ENCODE measurements around the gene SRMS.
A peak's percentile ranks its signal among the peaks of the same experiment; 100 is the strongest.
"Not testable (repeated sequence)": the region's sequence is repeated elsewhere in the genome, so short reads cannot be mapped to it uniquely, and the experiment has no call there.

The SRMS gene

DNA sequence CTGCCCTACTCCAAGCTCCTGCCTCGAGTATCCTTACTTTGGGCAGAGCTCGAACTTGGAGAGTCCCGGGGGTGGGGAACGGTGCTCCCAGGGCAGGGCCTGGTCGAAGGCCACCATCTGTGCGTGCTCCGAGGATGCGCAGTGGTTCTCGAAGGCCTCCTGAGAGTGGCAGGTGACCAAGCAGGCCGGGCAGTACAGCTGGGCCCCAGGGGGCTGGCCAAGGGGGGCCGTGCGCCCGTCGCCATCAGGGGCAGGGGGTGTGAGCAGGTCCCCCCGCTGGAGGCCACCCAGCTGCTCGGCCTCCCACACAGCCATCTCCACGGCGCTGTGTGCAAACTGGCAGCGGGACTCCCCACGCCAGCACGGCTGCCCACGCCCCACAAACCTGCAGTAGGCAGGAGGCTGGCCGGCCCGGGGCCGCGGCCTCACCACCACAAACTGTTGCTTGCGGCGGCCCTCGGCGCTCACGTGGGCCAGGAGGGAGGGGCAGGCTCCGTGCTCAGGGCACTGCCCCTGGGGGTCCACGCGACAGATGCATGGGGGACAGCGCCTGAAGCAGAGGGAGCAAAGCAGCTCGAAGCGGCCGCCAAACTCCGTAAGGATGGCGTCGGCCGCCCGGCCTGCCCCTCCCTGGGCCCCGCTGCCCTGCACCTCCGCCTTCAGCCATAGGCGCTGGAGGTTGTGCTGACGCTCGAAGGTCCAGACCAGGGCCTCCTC is 24.7 kb upstream of the SRMS start:
- peak overlapping the region in 1 of 2 experiments; percentile 82 for H3K4me3 ChIP-seq (ENCODE audit: low read depth in 1 of 2, low read length in 1 of 2)
- TF ChIP-seq, protein P1, sequence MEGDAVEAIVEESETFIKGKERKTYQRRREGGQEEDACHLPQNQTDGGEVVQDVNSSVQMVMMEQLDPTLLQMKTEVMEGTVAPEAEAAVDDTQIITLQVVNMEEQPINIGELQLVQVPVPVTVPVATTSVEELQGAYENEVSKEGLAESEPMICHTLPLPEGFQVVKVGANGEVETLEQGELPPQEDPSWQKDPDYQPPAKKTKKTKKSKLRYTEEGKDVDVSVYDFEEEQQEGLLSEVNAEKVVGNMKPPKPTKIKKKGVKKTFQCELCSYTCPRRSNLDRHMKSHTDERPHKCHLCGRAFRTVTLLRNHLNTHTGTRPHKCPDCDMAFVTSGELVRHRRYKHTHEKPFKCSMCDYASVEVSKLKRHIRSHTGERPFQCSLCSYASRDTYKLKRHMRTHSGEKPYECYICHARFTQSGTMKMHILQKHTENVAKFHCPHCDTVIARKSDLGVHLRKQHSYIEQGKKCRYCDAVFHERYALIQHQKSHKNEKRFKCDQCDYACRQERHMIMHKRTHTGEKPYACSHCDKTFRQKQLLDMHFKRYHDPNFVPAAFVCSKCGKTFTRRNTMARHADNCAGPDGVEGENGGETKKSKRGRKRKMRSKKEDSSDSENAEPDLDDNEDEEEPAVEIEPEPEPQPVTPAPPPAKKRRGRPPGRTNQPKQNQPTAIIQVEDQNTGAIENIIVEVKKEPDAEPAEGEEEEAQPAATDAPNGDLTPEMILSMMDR (IDR thresholded peaks at IDR 0.05): no peak

DNA sequence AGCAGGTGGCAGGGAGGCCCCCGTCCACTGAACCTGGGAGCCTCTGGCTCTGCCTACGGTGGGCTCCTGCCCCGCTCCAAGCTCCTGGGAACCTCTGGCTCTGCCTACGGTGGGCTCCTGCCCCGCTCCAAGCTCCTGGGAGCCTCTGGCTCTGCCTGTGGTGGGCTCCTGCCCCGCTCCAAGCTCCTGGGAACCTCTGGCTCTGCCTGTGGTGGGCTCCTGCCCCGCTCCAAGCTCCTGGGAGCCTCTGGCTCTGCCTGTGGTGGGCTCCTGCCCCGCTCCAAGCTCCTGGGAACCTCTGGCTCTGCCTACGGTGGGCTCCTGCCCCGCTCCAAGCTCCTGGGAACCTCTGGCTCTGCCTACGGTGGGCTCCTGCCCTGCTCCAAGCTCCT is 23.5 kb upstream of the SRMS start:
- H3K27me3 ChIP-seq; H3K27ac ChIP-seq; H3K9me3 ChIP-seq; H3K4me3 ChIP-seq (ENCODE audit: low read depth in 1 of 2, low read length in 1 of 2): not testable (repeated sequence)
- Histone ChIP-seq H3K4me1 (ENCODE audit: control insufficient read depth in 1 of 2, insufficient read depth in 1 of 2, low read depth in 1 of 2, low read length in 1 of 2) (peaks cover 61 to 74% of the 10 kb centered on the region in 2 experiments), H3K36me3 (peaks cover 55% of the 10 kb centered on the region)

More for the DNA sequence above, 24.7 kb upstream of the SRMS start:
- H3K9me3 ChIP-seq: no peaks in the 10 kb centered on the region
- no peak overlapping the region for H3K27ac ChIP-seq
- H3K36me3 ChIP-seq: peaks cover 44% of the 10 kb centered on the region
- peaks cover 54 to 67% of the 10 kb centered on the region in 2 experiments for H3K4me1 ChIP-seq (ENCODE audit: control insufficient read depth in 1 of 2, insufficient read depth in 1 of 2, low read depth in 1 of 2, low read length in 1 of 2)
- H3K27me3 ChIP-seq: peaks cover 15% of the 10 kb centered on the region

DNA sequence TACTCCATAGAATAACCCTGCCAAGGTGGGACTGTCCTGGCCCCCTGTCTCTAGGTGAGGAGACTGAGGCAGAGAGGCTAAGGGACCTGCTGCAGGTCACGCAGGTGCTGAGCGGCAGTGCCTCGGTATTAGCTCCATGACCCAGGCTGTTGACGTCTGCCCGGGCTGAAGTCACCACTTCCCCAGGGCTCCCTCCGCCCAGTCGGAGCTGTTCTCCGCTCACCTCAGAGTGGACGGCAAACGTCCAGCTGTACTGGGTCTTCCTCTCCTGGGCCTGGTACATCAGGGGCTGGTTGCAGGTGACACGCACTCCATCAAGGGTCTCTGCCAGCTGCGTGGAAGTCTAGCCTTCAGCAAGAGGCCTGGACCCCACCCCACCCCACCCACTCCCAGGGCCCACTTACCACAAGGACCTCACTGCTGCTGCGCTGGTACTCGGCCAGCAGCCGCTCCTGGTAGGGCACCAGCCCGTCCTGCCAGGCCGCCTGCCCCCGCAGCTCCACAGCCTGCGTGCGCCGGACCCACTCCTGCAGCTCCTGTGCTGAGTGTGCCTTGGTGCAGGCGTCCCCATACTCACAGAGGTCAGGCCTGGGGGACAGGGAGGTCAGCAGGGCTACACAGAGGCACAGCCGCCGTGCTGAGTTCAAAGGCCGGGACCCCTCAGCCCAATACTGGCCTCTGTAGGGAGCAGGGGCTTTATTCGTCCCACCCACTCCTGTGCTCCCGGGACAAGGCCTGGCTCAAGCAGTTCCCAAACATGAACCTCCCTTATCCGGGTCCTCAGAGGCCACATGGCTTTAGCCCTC is 22.9 kb upstream of the SRMS start:
- Histone ChIP-seq H3K27me3 (peaks cover 12% of the 10 kb centered on the region), H3K4me1 (ENCODE audit: control insufficient read depth in 1 of 2, insufficient read depth in 1 of 2, low read depth in 1 of 2, low read length in 1 of 2) (peaks cover 61 to 74% of the 10 kb centered on the region in 2 experiments)

DNA sequence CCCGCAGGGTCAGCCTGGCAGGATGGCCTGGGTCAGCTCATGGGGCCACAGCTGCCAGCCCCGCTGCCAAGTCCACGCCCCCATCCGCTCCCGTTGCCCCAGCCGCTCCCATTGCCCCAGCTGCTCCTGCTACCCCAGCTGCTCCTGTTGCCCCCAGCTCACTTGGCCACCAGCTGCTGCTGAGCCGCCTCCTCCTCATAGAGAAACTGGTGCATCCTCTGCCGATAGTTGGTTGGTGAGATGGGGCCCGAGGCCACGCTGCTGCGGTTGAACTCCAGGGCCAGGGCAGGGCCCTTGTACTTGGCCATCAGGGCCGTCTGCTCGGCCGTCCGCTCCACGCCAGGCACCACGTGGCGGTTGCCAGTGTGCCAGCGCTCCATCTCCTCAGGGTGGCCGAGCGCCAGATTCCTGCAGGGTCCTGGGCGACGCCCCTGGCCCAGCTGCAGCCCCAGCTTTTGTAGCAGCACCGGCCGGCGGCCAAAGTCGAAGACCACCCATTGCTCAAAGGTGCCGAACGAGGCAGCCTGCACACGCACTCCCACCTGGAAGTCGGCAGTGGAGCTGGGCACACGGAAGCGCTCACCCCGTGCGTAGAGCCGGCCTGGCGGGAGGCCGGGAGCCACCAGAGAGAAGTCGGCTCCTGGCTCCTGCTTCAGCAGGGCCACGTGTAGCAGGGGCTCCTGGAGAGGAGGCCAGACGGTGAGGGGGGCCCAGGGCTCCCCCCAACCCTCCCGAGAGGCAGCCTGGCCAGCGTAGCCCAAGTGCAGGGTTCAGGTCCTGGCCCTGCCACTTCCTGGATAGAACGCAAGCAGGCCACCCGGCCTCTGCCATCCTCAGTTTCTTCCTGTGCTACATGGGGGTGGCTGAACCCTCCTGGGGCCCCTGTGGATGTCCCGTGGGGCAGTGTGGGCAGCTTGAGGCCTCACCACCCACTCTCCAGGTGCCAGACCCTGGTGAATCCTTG is 21.7 kb upstream of the SRMS start:
- Histone ChIP-seq H3K27ac (peak overlapping the region; percentile 97), H3K36me3 (peaks cover 73% of the 10 kb centered on the region), H3K27me3 (peaks cover 15% of the 10 kb centered on the region), H3K9me3 (no peaks in the 10 kb centered on the region), H3K4me3 (ENCODE audit: low read depth in 1 of 2, low read length in 1 of 2) (peak overlapping the region; percentile 63 to 69), H3K4me1 (ENCODE audit: control insufficient read depth in 1 of 2, insufficient read depth in 1 of 2, low read depth in 1 of 2, low read length in 1 of 2) (peaks cover 50 to 62% of the 10 kb centered on the region in 2 experiments)
- TF ChIP-seq, protein P1 (IDR thresholded peaks at IDR 0.05): no peak

More for the DNA sequence above, 22.9 kb upstream of the SRMS start:
- H3K27ac ChIP-seq: peak overlapping the region; percentile 6
- H3K9me3 ChIP-seq: no peaks in the 10 kb centered on the region
- peaks cover 61% of the 10 kb centered on the region for H3K36me3 ChIP-seq
- TF ChIP-seq, protein P1 (IDR thresholded peaks at IDR 0.05): no peak
- H3K4me3 ChIP-seq (ENCODE audit: low read depth in 1 of 2, low read length in 1 of 2): no peak overlapping the region

DNA sequence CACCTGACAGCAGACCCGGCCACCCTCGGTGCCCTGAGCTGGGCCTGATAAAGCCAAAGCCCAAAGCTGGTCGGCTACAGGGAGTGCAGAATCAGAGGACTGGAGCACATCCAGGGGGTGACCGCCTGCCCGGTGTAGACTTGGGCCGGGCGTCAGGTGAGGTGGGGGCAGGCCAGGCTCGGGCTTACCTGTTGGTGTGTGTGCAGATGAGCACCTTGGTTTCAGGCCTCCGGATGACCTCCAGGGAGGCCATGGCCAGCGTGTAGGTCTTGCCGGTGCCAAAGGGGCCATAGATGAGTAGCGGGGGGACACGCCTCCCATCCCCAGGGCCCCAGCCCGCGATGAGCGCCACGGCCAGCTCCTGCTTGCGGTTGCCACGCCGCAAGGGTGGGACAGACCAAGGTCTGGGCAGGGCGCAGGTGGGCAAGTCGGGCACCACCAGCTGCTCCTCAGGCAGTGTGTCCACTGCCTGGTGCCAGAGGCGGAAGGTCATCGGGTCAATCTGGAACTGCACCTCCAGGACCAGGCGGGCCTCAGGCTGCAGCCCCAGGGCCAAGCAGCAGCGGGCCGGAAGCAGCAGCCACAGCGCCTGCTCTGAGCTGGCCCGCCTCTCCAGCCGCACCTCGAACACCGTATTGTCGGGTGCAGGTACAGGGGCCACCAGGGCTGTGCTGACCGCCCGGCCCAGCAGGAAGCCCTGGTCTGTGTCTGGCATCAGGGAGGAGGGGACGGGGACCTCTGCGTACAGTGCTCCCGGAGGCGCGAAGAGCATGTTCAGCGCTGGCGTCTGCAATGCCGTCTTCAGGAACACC is 20.8 kb upstream of the SRMS start:
- Histone ChIP-seq H3K4me1 (ENCODE audit: control insufficient read depth in 1 of 2, insufficient read depth in 1 of 2, low read depth in 1 of 2, low read length in 1 of 2) (peaks cover 48 to 60% of the 10 kb centered on the region in 2 experiments), H3K27me3 (peaks cover 15% of the 10 kb centered on the region), H3K27ac (peak overlapping the region; percentile 97), H3K4me3 (ENCODE audit: low read depth in 1 of 2, low read length in 1 of 2) (peak overlapping the region; percentile 63 to 69), H3K9me3 (no peaks in the 10 kb centered on the region), H3K36me3 (peaks cover 82% of the 10 kb centered on the region)
- TF ChIP-seq, protein P1 (IDR thresholded peaks at IDR 0.05): no peak
